Measurements from ENCODE around the gene RAB11FIP4. TPM values are rescaled to one million over a fixed set of nuclear protein-coding genes. Genes with fewer than 3 reads are reported as not detected.

Gene RAB11FIP4
- total and polyA plus RNA-seq, 10 of the 15 experiments (the other 5 are each of a cell fraction or from before 2014, with no cell fraction given): 1.4 to 27.0 (median 17.6) TPM

GRCh38 chr17:31509095-31509804 lies 117.8 kb downstream of the RAB11FIP4 start (continued):
- TF ChIP-seq CEBPZ (IDR thresholded peaks at IDR 0.05; ENCODE audit: low read depth, low read length): no peak
- TF ChIP-seq TBL1XR1 (IDR thresholded peaks at IDR 0.05; ENCODE audit: low read depth, low read length): no peak
- TF ChIP-seq BCL3 (IDR thresholded peaks at IDR 0.05; ENCODE audit: borderline replicate concordance, insufficient read depth, low read depth, low read length, poor library complexity, severe bottlenecking): no peak
- TF ChIP-seq HSF1 (IDR thresholded peaks at IDR 0.05; ENCODE audit: low read depth, low read length): no peak
- TF ChIP-seq GABPA (IDR thresholded peaks at IDR 0.05; ENCODE audit: low read depth): no peak
- TF ChIP-seq TCF3 (IDR thresholded peaks at IDR 0.05; ENCODE audit: borderline replicate concordance, insufficient read depth, low read depth, low read length): no peak
- TF ChIP-seq HCFC1 (IDR thresholded peaks at IDR 0.05; ENCODE audit: low read length): no peak
- no peak for TF ChIP-seq NKRF (conservative IDR thresholded peaks at IDR 0.05)
- no peak for TF ChIP-seq RCOR1 (conservative IDR thresholded peaks at IDR 0.05; ENCODE audit: low read depth, low read length)
- TF ChIP-seq ETV6 (conservative IDR thresholded peaks at IDR 0.05 in 1 of 2, IDR thresholded peaks at IDR 0.05 in 1 of 2; ENCODE audit: borderline replicate concordance in 1 of 2, low read depth in 1 of 2): no peak
- TF ChIP-seq SPI1 (IDR thresholded peaks at IDR 0.05; ENCODE audit: borderline replicate concordance, insufficient read depth, low read depth, low read length): no peak
- TF ChIP-seq ZNF384 (IDR thresholded peaks at IDR 0.05; ENCODE audit: borderline replicate concordance, low read depth, low read length): no peak
- no peak for TF ChIP-seq NBN (IDR thresholded peaks at IDR 0.05)
- TF ChIP-seq EED (IDR thresholded peaks at IDR 0.05; ENCODE audit: low read depth): 0 out of 2 replicates have a peak, but pooled peaks have one; percentile 8
- no peak for TF ChIP-seq MEF2B (IDR thresholded peaks at IDR 0.05; ENCODE audit: partially characterized antibody, poor library complexity, severe bottlenecking)
- TF ChIP-seq CTCF (IDR thresholded peaks at IDR 0.05 in 2 of 3, conservative IDR thresholded peaks at IDR 0.05 in 1 of 3; ENCODE audit: control insufficient read depth in 2 of 3, extremely low read depth in 1 of 3, insufficient read depth in 1 of 3, low read depth in 3 of 3, low read length in 3 of 3): 0 out of 6 replicates have a peak, but pooled peaks of 1 of the 3 experiments have one; percentile 4
- TF ChIP-seq TAF1 (IDR thresholded peaks at IDR 0.05; ENCODE audit: borderline replicate concordance, low read depth, low read length): peak; percentile 7; the same call in 1 of the 2 replicates
- no peak for TF ChIP-seq YBX1 (IDR thresholded peaks at IDR 0.05)
